ENCODE measurements around the gene SLC16A12. TPM values are rescaled to one million over a fixed set of nuclear protein-coding genes. Genes with fewer than 3 reads are reported as not detected.
"Not testable (repeated sequence)": the region's sequence is repeated elsewhere in the genome, so short reads cannot be mapped to it uniquely, and the experiment has no call there.

The SLC16A12 gene
- polyA plus RNA-seq, 5 donors, result 0.87 to 1.6 (median 1.5) TPM

DNA sequence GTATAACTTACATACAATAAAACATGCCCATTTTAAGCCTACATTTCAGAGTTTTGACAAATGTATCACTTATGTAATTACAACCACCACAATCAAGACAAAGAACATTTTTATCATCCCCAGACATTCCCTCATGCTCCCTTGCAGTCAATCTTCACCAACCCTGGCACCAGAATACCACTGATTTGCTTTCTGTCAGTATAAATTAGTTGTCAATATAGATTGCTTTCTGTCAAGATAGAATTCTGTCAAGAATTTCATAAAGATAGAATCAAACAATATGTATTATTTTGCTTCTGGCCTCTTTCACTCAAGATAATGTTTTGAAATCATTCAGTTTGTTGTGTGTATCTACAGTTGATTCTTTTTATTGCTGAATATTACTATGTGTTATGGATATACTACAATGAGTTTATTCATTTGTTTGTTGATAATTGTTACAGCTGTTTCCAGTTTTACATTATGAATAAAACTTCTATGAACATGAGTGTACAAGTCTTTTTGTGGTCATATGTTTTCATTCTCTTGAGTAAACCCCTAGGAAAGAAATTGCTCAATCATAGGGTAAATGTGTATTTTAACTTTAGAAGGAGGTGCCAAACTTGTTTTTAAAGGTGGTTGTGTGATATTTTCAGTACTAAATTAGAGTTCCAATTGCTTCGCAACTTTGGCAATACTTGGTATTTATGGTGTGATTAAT lies 64.1 kb downstream of the SLC16A12 start:
- DNase-seq, result no peak

DNA sequence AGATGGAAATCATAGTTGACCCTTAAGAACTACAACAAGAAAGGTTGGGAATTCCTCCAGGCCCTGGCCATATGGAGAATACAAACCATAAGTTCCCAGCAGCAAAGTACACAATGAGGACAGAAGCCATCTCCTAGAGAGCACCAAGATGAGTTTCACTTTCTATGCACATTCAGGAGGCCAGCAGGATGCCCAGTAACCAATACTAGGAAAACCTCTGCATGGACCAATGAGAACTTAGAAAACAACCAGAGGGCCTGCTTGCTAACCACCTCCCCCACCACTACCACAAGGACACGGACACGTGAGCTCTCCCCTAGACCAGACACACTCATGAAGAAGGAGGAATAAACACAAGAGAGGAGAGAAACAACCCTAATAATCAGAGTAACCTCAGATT lies 64.8 kb downstream of the SLC16A12 start:
- DNase-seq, result no peak

DNA sequence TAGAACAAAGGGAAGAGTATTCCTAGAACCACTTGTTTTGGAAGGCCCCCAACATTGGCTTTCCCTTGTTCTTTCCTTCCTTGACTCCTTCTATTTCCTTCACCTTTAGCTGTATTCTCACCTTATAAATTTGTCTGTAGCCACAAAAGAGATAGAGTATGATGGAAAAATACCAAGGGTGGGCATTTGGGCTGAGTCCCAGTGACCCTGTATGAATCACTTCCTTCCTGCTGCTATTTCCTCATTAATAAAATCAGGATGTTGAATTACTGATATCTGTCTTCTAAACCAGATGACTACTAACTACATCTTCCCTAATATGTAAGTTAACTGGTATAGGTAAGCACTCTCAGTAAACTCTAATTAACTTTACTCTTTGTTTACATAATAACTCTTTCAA lies 65.9 kb downstream of the SLC16A12 start:
- DNase-seq, result no peak

DNA sequence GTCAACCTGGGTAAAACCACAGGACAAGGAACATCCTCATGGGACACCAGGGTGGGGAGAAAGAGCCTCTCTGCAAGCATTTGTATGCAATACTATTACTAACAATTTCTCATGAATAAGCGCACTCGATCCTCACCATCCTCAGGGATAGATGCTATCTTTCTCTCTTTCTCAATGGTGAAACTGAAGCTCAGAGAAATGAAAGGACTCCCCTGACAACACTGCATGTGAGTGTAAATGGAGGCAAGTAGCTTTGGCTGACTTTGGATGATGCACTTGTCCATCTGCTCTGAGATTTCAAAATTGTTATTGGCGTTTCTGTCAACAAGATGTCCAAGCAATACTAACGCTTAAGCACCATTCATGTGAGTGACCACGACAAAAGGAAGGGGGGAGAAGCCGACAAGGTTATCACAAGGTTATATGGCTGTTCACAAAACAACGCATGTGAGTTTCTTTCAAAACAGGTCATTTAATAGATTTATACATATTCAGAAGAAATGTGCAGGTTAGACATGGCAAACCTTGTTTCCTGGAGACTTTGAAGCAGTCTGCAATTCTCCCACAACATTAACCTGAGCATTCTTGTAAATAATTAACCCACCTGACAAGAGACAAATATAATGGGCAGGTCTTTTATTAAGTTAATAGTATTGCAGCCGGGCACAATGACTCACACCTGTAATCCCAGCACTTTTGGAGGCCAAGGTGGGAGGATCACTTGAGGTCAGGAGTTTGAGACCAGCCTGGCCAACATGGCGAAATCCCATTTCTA lies 67.0 kb downstream of the SLC16A12 start:
- DNase-seq, result no peak

DNA sequence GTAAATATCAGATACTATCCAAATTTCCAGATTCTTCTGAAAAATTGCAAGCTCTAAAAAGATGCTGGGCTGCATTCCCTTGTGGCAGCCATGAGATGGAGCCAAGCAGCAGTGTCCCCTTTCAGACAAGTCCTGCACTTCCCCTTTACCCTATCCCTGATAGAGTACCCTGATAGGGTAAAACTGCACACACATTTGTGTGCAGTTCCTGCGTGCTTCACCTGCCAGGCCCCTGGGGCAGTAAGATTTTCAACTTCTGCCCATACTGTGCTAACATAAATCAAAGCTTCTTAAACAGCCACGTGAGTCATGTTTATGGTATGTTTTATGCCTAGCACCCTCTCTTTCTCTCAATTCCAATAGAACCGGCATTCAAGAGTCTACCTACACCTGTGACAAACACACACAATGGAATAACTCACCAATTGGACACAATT lies 68.8 kb downstream of the SLC16A12 start:
- no peak for DNase-seq

DNA sequence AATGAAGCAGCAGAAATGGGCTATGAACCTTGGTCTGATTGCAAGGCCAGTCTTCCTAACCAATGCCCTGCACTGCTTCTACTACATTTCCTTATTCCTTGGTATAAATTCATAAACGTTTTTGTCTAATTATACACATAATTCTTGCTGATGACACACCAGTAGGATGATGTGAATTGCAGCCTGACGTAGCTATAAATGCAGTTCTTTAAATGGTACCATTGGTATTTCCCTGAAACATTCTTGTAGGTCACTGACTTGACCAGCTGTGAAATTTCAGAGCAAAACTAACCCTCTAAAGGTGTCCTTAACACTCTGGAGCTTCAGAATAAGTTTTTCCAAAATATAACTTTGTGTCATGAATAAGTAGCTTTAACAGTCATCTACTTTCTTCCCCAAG lies 70.2 kb downstream of the SLC16A12 start:
- no peak for DNase-seq

DNA sequence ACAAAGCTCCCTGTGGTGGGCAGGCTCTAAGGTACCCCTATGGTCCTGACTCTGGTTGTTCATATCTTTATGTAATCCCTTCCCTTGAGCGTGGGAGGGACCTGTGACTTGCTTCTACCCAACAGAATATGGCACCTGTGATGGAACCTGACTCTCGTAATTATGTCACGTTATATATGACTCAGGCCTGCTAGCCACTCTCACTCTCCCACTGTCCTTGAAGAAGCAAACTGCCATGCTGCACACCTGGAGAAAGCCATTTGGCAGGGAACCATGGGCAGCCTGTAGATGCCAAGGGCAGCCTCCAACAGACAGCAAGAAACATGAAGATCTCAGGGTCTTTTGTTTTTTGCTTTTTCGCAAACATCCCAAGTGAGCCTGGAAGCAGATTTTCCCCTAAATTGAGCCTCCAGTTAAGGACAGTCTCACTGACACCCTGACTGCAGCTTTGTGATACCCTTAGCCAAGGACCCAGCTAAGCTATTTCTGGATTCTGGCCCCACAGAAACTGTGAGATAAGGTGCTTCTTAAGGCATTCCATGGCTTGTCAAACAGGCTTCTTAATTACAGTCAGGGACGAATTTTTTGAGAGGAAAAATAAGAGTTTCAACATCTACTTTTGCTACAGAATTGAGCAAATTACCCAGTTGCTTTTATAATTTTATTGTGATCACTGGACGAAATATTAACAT lies 71.4 kb downstream of the SLC16A12 start:
- DNase-seq, result no peak

DNA sequence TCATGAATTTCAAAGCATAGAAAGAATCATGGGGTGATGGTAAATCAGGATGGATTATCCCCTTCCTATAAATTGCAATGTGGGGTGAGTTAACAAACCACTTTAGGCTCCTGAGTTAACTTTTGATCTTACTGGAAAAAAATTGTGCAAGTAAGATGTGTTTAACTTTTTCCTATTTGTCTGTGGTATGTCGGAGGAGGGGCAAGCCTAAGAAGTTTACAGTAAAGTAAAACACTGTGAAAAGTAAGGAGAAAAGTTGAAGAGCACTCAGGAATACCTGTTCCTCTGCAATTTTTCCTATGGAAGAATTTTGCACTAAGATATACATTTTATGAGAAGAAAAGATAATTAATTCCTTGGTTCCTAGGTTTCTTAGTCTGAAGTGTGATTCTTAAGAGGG lies 76.6 kb downstream of the SLC16A12 start:
- no peak for DNase-seq

DNA sequence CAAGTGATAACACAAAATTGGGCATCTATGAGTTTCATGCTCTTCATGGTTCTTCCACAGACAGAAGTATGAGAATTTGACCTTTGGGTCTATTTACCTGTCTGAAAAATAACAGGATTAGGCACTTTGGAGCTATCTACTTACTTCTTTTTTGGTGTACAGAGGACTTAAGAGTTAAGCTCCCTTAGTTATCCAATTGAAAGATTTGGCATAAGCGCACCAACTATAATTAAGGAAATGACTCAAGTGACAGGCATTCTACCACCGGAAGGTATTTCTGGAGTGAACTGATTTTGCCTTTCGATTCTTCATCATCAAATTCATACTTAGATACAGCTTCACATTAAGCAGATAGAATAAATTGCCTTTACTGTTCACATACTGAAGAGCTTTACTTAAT lies 77.1 kb downstream of the SLC16A12 start:
- DNase-seq, result no peak

DNA sequence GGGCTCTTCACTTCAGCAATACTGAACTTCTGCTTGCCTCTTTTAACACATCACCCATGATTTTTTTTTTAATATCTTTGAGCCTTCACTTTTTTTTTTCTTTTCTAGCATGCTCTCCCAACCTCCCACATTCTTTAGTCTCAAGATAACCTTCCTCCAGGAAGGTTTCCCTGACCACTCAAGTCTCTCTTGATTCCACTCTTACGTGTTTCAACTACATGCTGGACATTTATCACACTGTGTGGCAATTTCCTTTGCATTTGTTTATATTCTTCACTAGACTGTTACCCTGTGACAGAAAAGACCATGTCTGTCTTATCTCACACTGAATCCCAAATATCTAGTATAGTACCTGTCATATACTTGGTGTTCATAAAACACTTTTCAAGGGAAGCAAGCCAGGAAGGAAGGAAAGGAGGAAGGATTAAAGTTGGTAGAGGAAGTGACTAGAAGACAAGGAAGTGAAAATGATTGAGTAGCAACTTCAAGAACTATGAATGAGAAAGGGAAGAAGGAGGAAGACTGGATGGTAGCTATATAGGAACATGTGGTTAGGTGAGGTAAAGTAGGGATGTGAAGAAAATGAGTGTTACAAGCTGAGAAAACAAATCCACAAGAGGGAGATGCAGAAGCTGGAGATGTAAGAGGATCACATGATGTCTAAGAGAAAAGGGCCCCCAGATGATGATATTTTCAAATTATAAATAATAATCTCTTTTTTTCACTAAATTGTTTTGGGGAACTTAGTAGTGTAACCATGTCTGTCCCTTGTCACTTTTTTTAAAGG lies 80.6 kb downstream of the SLC16A12 start:
- DNase-seq, result no peak

DNA sequence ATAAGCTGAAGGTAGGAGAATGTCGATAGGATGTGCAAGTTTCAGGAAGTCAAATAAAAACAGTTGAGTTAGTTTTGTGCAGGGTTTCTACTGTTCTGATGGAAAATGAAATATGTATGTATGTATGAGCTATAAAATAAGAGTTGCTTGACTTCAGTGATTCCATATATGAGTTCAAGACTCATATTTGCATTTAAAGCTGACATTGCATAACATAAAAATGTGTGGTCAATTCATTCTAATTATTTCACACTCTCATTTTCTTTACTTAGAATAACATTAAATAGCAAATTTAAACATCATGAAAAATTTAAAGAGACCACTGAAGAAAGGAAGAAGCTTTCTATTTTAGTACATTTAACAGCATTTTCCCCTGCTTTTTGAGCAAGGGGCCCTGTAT lies 83.2 kb downstream of the SLC16A12 start:
- DNase-seq, result no peak

DNA sequence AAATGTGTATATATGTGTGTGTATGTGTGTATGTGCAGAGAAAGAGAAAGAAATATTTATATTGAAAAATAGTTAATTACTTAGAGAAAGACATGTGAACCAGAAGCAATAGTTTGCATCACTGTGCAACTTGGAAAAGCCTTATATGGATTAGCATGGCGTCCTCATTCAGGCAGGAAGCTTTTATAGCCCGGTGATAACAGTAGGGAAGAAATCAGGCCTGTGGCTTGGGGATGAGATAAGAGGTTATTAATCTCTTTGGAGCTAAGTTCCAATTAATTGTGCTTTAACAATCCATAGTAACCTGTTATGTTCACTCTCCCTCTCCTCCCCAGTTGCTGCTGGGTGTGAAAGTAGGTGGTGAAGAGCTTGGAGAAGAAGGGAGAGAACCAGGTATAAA lies 84.5 kb downstream of the SLC16A12 start:
- DNase-seq, result no peak

DNA sequence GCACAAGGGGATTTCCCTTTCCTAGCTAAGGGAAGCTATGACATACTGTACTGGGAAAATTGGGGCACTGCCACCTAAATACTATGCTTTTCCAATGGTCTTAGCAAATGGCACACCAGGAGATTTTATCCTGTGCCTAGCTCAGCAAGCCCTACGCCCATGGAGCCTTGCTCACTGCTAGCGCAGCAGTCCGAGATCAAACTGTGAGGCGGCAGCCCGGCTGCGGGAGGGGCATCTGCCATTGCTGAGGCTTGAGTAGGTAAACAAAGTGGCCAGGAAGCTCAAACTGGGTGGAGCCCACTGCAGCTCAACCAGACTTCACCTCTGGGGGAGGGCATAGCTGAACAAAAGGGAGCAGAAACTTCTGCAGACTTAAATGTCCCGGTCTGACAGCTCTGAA lies 90.6 kb downstream of the SLC16A12 start:
- not testable (repeated sequence) for DNase-seq

DNA sequence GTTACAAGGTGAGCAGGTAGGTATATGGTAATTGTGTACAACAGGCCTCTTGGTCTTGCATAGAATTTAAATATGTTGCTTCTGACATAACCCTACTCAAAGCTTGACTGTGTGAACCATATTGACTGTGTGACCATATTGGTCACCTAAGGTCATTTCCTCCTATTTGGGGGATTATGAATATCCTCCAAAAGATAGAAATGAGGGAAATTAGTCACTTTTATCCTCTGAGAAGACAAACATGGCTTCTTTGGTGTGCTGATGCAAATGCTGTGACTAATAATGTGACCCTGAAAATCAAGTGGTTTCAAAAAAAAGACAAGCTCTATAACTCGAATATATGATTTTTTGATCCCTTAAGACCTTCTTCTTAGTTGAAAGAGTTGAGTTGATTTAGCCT lies 93.1 kb downstream of the SLC16A12 start:
- DNase-seq, result no peak

DNA sequence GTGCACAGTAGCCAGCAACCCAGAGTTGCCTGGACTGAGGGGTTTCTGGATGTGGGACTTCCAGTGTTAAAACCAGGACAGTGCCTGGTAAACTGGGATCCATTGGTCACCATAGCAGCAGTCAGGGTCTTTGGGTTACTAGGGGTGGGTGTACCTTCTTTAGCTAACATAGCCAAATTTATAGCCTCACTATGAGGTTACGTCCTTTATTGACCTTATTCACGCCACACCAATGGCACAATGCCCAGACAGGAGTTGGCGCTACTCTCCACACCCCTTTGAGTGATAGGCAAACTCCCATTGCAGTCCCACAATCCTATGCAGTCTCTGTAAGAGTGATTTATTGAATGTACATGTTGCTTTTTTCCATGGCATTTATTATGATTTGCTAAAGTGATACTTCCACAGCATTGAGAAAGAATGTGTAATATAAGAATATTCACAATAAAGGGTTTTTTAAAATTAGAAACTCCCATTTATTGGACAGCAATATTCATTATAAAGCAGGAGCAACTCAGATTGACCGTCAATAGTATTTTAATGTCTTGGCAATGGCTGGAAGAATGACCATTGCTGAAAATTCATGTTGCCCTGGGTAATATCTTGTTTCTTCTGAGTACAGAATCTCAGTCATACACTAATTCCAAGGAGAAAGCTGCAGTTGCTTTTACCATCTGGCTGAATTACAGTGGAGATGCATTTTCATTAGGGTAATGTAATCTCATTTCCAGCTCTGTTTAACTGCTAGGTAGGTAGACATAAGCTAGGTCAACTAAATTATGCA lies 95.0 kb downstream of the SLC16A12 start:
- no peak for DNase-seq

DNA sequence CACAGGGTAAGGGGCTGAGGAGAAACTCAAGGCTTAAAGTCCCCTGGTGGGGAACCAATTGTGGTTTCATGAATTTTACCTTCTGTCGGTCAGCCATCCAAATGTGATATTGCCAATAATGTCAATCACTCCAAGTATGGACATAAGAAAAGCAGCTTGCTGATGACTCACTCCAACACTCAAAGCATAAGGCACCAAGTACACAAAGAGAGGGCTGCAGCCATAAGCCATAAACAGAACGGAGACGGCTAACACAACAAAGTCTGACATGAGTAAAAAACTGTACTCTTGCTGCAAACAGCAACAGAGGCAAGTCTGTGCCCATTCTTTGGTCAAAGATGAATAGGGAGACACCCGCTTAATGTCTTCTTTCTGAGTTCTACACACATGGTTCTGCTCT lies 96.9 kb downstream of the SLC16A12 start:
- DNase-seq, result no peak

DNA sequence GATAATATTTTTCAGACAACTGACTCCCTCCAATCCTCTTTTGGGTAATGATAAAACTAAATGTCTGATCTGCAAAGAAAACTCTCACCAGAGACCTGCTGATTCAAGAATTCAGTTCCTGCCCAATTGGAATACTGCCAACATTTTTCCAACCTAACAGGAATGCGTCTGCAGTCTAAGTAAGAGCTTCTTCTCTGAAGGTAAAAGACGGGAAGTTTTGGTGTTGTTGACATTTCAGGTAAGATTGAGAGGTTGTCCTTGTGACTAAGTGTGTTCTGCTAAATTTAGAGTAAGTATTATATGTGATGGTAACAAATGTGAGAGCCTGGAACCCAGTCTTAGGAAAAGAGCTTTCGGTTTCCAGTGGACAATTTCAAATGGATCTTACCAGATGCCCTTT lies 103.4 kb downstream of the SLC16A12 start:
- no peak for DNase-seq

DNA sequence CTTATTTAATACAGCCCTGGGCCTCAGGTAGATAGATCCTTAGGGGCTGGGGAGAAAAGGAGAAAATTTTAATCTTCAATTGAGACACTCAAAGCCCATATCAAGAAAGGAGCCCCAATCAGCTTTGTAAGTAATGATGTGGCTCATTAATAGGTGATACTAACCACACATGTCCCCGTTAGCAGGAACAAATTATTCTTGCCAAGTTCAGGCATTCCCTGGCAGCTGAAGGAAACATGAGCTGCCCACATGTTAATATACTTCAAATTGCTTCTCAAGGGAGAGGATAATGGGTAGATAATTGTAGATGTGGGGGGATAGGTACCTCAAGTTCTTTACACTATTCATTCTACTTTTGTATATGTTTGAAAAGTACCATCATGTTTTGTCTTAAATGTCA lies 106.5 kb downstream of the SLC16A12 start:
- no peak for DNase-seq

DNA sequence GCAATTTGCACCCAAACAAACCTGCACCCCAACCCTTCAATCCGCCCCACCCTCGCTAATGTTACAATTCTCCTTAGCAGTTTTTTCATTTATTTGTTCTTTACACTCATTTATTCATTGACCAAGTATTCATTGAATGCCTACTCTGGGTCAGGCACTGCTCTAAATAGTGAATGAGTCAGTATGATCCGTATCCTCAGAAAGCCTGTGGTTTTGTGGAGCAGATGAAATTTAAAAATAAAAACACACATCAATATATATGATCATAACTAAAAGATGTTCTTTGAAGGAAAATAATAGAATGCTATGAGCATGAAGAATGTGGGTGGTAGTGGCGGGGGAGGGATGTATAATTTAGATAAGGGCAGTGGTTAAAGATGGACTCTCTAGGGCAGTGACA lies 107.8 kb downstream of the SLC16A12 start:
- DNase-seq, result no peak

DNA sequence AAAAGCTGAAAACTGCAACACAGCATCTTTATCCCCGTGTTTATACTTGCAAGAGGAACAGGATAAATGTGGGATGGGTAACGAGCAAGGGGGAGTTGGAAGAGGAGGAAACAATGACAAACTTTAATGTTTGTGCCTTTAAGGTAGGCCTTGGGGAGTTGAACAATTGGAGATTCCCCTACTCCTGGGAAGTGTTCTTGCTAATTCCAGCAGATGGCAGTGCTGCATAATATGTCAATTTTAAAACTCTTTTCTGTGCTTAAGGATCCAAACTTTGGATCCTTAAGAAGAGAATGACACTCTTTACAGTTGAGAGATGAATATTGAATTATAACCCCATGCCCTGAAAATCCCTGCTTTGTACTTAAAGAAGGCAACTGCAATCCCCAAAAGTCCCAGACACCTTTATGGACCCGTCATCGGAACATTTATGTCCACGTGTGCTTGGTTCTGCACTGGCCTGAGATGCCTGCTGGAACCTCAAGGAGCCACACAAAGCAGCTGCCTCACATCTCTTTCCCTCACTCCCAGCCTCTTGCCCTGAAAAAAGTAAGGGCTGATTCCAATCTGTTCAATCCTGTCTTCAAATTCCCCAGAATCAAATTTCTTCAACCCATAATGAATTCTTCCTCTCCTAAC lies 109.0 kb downstream of the SLC16A12 start:
- peak in 1 of 2 donors; percentile 67 for DNase-seq

DNA sequence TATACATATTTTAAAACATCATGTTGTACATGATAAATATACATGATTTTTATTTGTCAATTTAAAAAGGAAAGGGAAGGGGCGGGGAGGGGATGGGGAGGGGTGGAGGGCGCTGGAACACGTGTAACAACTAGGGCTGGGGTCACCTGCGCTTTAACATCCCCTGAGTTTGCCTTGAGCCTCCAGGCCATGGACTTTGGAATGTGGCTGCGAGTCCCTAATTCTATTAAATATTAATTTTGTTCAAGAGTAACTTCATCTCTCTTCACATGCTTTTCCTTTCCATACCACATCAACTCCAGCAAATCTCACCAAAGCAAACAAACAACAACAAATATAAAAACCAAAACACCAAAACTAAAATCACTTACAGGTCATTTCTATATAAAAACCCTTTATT lies 110.4 kb downstream of the SLC16A12 start:
- no peak for DNase-seq
